Kidney epithelial cell (primary cell): ENCODE measurements around the gene SULT1C3. TPM values are rescaled to one million over a fixed set of nuclear protein-coding genes. Genes with fewer than 3 reads are reported as not detected.

Experiments used
- DNase-seq: peaks from one replicate; pipeline ENCODE4 v3.0.0-alpha.2; 2010; ENCODE audit warnings: low read depth
- H3K27me3 ChIP-seq: 2 replicates; pipeline ENCODE4 v1.6.0; 2011; ENCODE audit warnings: low read length; ENCODE audit not compliant: control insufficient read depth, insufficient read depth
- H3K36me3 ChIP-seq: 2 replicates; pipeline ENCODE4 v1.5.1; 2011; ENCODE audit warnings: low read length; ENCODE audit not compliant: control insufficient read depth, insufficient read depth
- H3K4me3 ChIP-seq: 2 replicates; pipeline ENCODE4 v1.5.1; 2011; ENCODE audit warnings: low read depth, mild to moderate bottlenecking, control low read depth, low read length
- total RNA-seq: library from RNA; depleted of rRNA; stranded (reverse); fragments of >200 nt; gene quantifications from 2 replicates; pipeline ENCODE4 v1.2.3, GENCODE V29; 2015
- TF ChIP-seq, protein P1 (sequence below): IDR thresholded peaks from 2 replicates; pipeline ENCODE4 v1.5.1; 2011; ENCODE audit warnings: mild to moderate bottlenecking, moderate library complexity, low read length, control low read depth, inconsistent platforms; ENCODE audit not compliant: insufficient read depth, poor library complexity, severe bottlenecking

Gene SULT1C3
- total RNA-seq, 1 donor from 2014 or later: not detected

DNA sequence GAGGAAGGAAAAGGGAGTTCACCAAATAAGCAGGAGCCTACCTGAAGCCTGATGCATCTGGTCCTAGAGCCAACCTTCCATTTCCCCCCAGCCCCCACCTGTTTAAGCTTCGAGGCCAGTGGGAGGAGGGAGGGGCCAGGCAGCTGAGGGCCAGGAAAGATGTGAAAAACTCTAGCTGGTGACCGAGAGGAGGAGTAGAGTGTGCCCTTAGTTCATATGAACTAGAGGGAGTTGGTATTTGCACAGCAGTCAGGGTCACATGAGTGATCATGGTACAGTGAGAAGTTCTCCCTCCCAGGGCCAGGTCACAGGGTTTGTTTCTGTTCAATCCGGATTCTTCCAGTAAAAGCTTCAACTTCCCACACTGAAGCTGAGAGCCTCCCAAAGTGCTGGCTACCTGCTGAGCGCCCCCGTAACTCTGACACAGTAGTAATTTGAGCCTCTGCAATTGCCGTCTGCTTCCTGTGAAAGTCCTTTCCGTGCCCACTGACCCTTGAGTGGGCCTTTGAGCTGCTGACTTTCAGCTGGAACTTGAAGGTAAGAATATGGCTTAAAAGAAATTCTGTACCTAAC lies 48.9 kb downstream of the SULT1C3 start, which contains the start of gene SULT1C2:
Gene SULT1C2 (plus strand): TSS at position 362 of the 573 bp plus-strand sequence. CDS start 4,773 bp downstream, outside the sequence.
- DNase-seq: peak; percentile 63
- TF ChIP-seq, protein P1, sequence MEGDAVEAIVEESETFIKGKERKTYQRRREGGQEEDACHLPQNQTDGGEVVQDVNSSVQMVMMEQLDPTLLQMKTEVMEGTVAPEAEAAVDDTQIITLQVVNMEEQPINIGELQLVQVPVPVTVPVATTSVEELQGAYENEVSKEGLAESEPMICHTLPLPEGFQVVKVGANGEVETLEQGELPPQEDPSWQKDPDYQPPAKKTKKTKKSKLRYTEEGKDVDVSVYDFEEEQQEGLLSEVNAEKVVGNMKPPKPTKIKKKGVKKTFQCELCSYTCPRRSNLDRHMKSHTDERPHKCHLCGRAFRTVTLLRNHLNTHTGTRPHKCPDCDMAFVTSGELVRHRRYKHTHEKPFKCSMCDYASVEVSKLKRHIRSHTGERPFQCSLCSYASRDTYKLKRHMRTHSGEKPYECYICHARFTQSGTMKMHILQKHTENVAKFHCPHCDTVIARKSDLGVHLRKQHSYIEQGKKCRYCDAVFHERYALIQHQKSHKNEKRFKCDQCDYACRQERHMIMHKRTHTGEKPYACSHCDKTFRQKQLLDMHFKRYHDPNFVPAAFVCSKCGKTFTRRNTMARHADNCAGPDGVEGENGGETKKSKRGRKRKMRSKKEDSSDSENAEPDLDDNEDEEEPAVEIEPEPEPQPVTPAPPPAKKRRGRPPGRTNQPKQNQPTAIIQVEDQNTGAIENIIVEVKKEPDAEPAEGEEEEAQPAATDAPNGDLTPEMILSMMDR: no peak
- peak within 1 kb of the TSS; percentile 3 for H3K4me3 ChIP-seq
- H3K27me3 ChIP-seq: no peaks in the 10 kb centered on the region
- no peaks in the 10 kb centered on the region for H3K36me3 ChIP-seq

DNA sequence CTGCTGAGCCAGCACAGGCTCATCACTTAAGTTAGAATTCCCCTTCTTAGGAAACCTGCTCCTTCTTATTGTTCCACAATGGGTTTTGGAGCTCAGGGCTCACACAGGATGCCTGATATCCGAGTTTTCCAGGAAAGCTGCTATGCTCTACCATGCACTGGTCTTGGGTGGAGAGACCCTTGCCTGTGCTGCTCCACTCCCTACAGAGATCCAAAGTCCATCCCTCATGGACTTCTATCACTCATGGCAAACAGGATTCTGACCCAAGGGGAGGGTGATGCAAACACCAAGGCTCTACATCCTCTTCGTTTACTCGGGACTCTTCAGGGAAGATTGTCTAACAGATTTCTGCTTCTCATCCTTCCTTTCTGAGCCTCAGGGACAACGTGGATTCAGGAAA lies 54.1 kb downstream of the SULT1C3 start:
- no peak for DNase-seq
- Histone ChIP-seq H3K36me3 (no peaks in the 10 kb centered on the region), H3K4me3 (no peak overlapping the region), H3K27me3 (no peaks in the 10 kb centered on the region)
- TF ChIP-seq, protein P1: no peak

DNA sequence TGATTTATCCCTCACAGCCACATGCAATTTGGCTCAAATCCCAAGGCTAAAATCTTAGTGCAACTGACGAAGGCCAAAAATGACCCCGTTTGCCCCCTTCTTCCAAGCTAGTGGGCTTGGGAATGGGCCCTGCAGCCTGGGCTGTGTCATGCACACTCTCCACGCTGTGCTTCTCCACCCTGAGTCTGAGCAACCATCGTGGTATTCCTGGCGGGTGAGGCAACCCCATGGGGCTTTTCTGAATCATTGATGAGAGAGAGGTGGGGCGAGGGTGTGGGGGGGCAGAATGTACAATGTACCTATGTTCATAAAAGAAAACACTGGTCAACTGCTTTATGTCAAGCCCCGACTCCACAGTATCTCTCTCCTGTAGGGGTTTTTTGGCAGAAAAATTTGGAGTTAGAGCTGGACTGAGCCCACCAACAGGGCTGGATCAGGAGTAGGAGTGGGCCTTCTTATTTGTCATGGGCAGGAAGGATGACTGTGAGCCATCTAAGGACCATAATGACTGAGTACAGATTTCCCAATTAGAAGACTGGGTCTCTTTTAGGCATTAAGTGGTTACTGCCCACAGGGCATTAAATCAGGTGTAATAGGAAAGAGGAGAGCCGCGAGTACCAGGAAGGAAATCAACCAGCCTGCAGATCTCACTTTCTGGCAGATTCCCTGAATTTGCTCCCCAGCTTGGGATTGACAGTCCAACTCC lies 57.8 kb downstream of the SULT1C3 start:
- TF ChIP-seq, protein P1: no peak
- H3K36me3 ChIP-seq: no peaks in the 10 kb centered on the region
- no peak overlapping the region for H3K4me3 ChIP-seq
- H3K27me3 ChIP-seq: no peaks in the 10 kb centered on the region
- peak; percentile 41 for DNase-seq

DNA sequence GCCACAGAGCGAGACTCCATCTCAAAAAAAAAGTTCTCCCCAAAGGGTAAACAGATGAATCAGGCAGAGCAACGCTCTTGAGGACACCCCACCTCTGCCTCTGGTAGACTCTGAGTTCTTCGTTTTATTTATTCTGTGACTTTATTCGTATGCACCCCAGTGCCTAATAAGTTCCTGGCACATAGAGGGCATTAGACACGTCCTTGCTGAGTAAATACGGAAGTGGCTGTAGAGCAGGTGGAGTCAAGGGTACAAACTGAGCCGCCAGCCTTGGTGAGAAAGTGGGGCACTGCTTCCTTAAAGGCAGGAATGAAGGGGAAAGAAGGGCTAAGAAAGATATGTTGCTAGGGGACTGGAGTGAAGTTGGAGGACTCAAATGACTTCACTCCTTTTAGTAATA lies 61.8 kb downstream of the SULT1C3 start:
- TF ChIP-seq, protein P1: no peak
- no peak for DNase-seq
- no peak overlapping the region for H3K4me3 ChIP-seq
- no peaks in the 10 kb centered on the region for H3K36me3 ChIP-seq
- no peaks in the 10 kb centered on the region for H3K27me3 ChIP-seq

DNA sequence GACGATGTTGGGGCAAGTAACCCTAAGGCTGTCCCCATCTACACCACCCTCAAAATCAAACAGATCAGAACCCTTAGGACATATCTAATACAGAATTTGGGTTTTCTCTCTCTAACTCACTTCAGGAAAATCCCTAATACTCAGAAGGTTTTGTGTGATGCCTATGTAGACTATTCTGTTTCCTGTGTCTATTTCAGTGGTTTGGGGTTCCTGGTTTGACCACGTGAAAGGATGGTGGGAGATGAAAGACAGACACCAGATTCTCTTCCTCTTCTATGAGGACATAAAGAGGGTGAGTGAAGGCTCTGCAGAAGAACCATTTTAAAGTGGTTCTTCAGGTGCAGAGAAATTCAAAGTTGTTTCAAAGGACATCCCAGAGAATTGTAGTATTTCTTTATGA lies 65.2 kb downstream of the SULT1C3 start:
- H3K27me3 ChIP-seq: no peaks in the 10 kb centered on the region
- DNase-seq: no peak
- no peak overlapping the region for H3K4me3 ChIP-seq
- no peaks in the 10 kb centered on the region for H3K36me3 ChIP-seq
- TF ChIP-seq, protein P1: no peak
